ENCODE results near the gene CAPN15. TPM values are rescaled to one million over a fixed set of nuclear protein-coding genes. Genes with fewer than 3 reads are reported as not detected.

Gene CAPN15
- total and polyA plus RNA-seq, 9 of the 15 experiments (the other 6 are each of a cell fraction or from before 2014, with no cell fraction given), result 0.62 to 111 (median 14.2) TPM

GRCh38 chr16:567373-568256 is 40.1 kb downstream of the CAPN15 start (continued):
- TF ChIP-seq TRIM25 (IDR thresholded peaks at IDR 0.05; ENCODE audit: borderline replicate concordance), result no peak
- TF ChIP-seq EP400 (IDR thresholded peaks at IDR 0.05), result 0 out of 2 replicates have a peak, but pooled peaks have one; percentile 12
- no peak for TF ChIP-seq SMAD1 (IDR thresholded peaks at IDR 0.05; ENCODE audit: low read depth, low read length, partially characterized antibody)
- TF ChIP-seq ZNF444 (CRISPR knock-in tag; IDR thresholded peaks at IDR 0.05), result no peak
- TF ChIP-seq MAFG (tag; conservative IDR thresholded peaks at IDR 0.05), result no peak
- no peak for TF ChIP-seq CREB5 (CRISPR knock-in tag; IDR thresholded peaks at IDR 0.05)
- TF ChIP-seq HMG20B (CRISPR knock-in tag; IDR thresholded peaks at IDR 0.05), result no peak
- no peak for TF ChIP-seq PML (IDR thresholded peaks at IDR 0.05; ENCODE audit: low read length)
- no peak for TF ChIP-seq NEUROD1 (IDR thresholded peaks at IDR 0.05; ENCODE audit: borderline replicate concordance, low read depth, low read length, partially characterized antibody)
- no peak for TF ChIP-seq KAT8 (IDR thresholded peaks at IDR 0.05; ENCODE audit: low read depth)
- no peak for TF ChIP-seq ILK (tag; IDR thresholded peaks at IDR 0.05; ENCODE audit: borderline replicate concordance, low read depth)
- no peak for TF ChIP-seq SRF (CRISPR knock-in tag; IDR thresholded peaks at IDR 0.05)
- TF ChIP-seq NONO (IDR thresholded peaks at IDR 0.05; ENCODE audit: low read depth in 2 of 2, low read length in 1 of 2), result no peak
- TF ChIP-seq SMAD4 (CRISPR knock-in tag; conservative IDR thresholded peaks at IDR 0.05), result peak; percentile 37; the same call in 1 of the 2 replicates
- TF ChIP-seq BCLAF1 (IDR thresholded peaks at IDR 0.05; ENCODE audit: borderline replicate concordance in 1 of 2, control insufficient read depth in 1 of 2, low read depth in 2 of 2, low read length in 1 of 2), result no peak
- no peak for TF ChIP-seq NFE2 (IDR thresholded peaks at IDR 0.05; ENCODE audit: low read depth)
- TF ChIP-seq SRSF7 (optimal IDR thresholded peaks at IDR 0.05; ENCODE audit: low read depth, low read length), result no peak
- no peak for TF ChIP-seq HNRNPK (IDR thresholded peaks at IDR 0.05; ENCODE audit: low read depth, low read length, poor library complexity, severe bottlenecking)
- peak; percentile 41 for TF ChIP-seq HMGN3 (IDR thresholded peaks at IDR 0.05; ENCODE audit: borderline replicate concordance, extremely low read depth, insufficient read length, low read depth, low read length)
- TF ChIP-seq ZNF347 (CRISPR knock-in tag; IDR thresholded peaks at IDR 0.05; ENCODE audit: low read depth), result no peak
- TF ChIP-seq FOS (IDR thresholded peaks at IDR 0.05; ENCODE audit: extremely low read depth, insufficient read length), result no peak

Measured in K562 (cell line).